Natural killer cell (primary cell): ENCODE results near the gene PLCE1. TPM values are rescaled to one million over a fixed set of nuclear protein-coding genes. Genes with fewer than 3 reads are reported as not detected.

Source experiments
- ATAC-seq, 3 donors: fragments of 150-1000 bp in 2 of 3; fragments of 200-7000 bp in 1 of 3; cut with Tn5 transposase; 1 replicate in 1 of 3; 2 replicates in 2 of 3; pipeline ENCODE4 v1.10.0; 2021; ENCODE audit warnings: mild to moderate bottlenecking in 2 of 3, moderate library complexity in 2 of 3
- DNase-seq, 2 donors: peaks; one replicate each; pipeline versions ENCODE4 v3.0.0 to v3.0.0-alpha.2; 2013 to 2021; ENCODE audit warnings: mixed read lengths in 1 of 2
- H3K27ac ChIP-seq: one replicate; pipeline ENCODE4 v1.5.1; 2013; ENCODE audit warnings: mild to moderate bottlenecking, low read length
- H3K27me3 ChIP-seq: one replicate; pipeline ENCODE4 v1.6.1; 2013; ENCODE audit warnings: low read length; ENCODE audit not compliant: control insufficient read depth, insufficient read depth
- H3K36me3 ChIP-seq: one replicate; pipeline ENCODE4 v1.6.1; 2013; ENCODE audit warnings: low read length; ENCODE audit not compliant: control insufficient read depth, insufficient read depth
- H3K4me1 ChIP-seq: one replicate; pipeline ENCODE4 v1.6.1; 2013; ENCODE audit warnings: low read length; ENCODE audit not compliant: control insufficient read depth, insufficient read depth
- H3K4me3 ChIP-seq: one replicate; pipeline ENCODE4 v1.5.1; 2013; ENCODE audit warnings: low read length
- H3K9me3 ChIP-seq: one replicate; pipeline ENCODE4 v1.6.1; 2013; ENCODE audit warnings: low read length; ENCODE audit not compliant: control insufficient read depth, insufficient read depth
- H3K27ac Mint-ChIP-seq, 2 donors: one replicate each; pipeline ENCODE4 v1.8.0; 2022; ENCODE audit warnings: mild to moderate bottlenecking in 2 of 2, mixed read lengths in 2 of 2, moderate library complexity in 1 of 2
- H3K27me3 Mint-ChIP-seq, 2 donors: one replicate each; pipeline ENCODE4 v1.8.0; 2022; ENCODE audit warnings: low read depth in 2 of 2, mixed read lengths in 2 of 2
- H3K36me3 Mint-ChIP-seq: one replicate; pipeline ENCODE4 v1.8.0; 2022; ENCODE audit warnings: mixed read lengths
- H3K4me1 Mint-ChIP-seq, 2 donors: one replicate each; pipeline ENCODE4 v1.8.0; 2022; ENCODE audit warnings: mixed read lengths in 2 of 2
- H3K4me3 Mint-ChIP-seq: one replicate; pipeline ENCODE4 v1.8.0; 2022; ENCODE audit warnings: mild to moderate bottlenecking, moderate library complexity, mixed read lengths
- H3K9me3 Mint-ChIP-seq, 2 donors: one replicate each; pipeline ENCODE4 v1.8.0; 2022; ENCODE audit warnings: mixed read lengths in 2 of 2
- WGBS: methylation state at CpG from one replicate; pipeline ENCODE4 v1.1.7; 2013; ENCODE audit warnings: missing lambda C conversion rate; ENCODE audit not compliant: insufficient coverage; 5-methylcytosine and 5-hydroxymethylcytosine counted together
- intact Hi-C: fragments of 100-400 bp; cut with micrococcal nuclease; formaldehyde crosslinking; loops from one replicate; pipeline ENCODE4 v1.14.2; 2022
- total RNA-seq, 4 donors: library from RNA; stranded (reverse); fragments of 120-200 nt in 1 of 4; gene quantifications; one replicate each; pipeline versions ENCODE4 v1.2.3 to v1.2.4, GENCODE V29; 2013 to 2022
- TF ChIP-seq, protein P1 (sequence below): fragments of 200-600 bp; IDR thresholded peaks from one replicate; pipeline ENCODE4 v1.8.0; 2022; ENCODE audit warnings: antibody characterized with exemption

The PLCE1 gene
- total RNA-seq, 3 donors from 2014 or later (not counting 1 experiment from before 2014, with no cell fraction given): not detected

GRCh38 chr10:94037286-94037685 is 43.6 kb downstream of the PLCE1 start:
- no peak overlapping the region for H3K4me3 Mint-ChIP-seq
- intact Hi-C loops: no loop called here
- H3K4me1 Mint-ChIP-seq: no peaks in the 10 kb centered on the region
- Histone ChIP-seq H3K9me3 (no peaks in the 10 kb centered on the region), H3K4me3 (no peak overlapping the region), H3K27ac (no peak overlapping the region), H3K4me1 (no peaks in the 10 kb centered on the region), H3K36me3 (no peaks in the 10 kb centered on the region), H3K27me3 (no peaks in the 10 kb centered on the region)
- peaks cover 0 to 5% of the 10 kb centered on the region in 2 donors for H3K27me3 Mint-ChIP-seq
- TF ChIP-seq, protein P1, sequence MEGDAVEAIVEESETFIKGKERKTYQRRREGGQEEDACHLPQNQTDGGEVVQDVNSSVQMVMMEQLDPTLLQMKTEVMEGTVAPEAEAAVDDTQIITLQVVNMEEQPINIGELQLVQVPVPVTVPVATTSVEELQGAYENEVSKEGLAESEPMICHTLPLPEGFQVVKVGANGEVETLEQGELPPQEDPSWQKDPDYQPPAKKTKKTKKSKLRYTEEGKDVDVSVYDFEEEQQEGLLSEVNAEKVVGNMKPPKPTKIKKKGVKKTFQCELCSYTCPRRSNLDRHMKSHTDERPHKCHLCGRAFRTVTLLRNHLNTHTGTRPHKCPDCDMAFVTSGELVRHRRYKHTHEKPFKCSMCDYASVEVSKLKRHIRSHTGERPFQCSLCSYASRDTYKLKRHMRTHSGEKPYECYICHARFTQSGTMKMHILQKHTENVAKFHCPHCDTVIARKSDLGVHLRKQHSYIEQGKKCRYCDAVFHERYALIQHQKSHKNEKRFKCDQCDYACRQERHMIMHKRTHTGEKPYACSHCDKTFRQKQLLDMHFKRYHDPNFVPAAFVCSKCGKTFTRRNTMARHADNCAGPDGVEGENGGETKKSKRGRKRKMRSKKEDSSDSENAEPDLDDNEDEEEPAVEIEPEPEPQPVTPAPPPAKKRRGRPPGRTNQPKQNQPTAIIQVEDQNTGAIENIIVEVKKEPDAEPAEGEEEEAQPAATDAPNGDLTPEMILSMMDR: no peak
- H3K36me3 Mint-ChIP-seq: no peaks in the 10 kb centered on the region
- no peak overlapping the region for H3K27ac Mint-ChIP-seq
- whole genome bisulfite sequencing: 78% methylated on average over 3 of the region's 3 CpGs
- peaks cover 0 to 5% of the 10 kb centered on the region in 2 donors for H3K9me3 Mint-ChIP-seq
- no peak for DNase-seq
- ATAC-seq: no peak

- Histone ChIP-seq H3K9me3 (no peaks in the 10 kb centered on the region), H3K27ac (no peak overlapping the region), H3K4me3 (no peak overlapping the region), H3K27me3 (no peaks in the 10 kb centered on the region), H3K4me1 (no peaks in the 10 kb centered on the region), H3K36me3 (no peaks in the 10 kb centered on the region)
- Mint-ChIP-seq H3K27ac (no peak overlapping the region), H3K27me3 (peaks cover 0 to 5% of the 10 kb centered on the region in 2 donors), H3K4me1 (no peaks in the 10 kb centered on the region), H3K4me3 (no peak overlapping the region), H3K36me3 (no peaks in the 10 kb centered on the region), H3K9me3 (peaks cover 0 to 5% of the 10 kb centered on the region in 2 donors)
- 55% methylated on average over 4 of the region's 4 CpGs for WGBS
- no peak for ATAC-seq
- no peak for DNase-seq
- intact Hi-C loops: no loop called here
- TF ChIP-seq, protein P1: no peak
Observed at GRCh38 chr10:94038024-94038423, 44.3 kb downstream of the PLCE1 start.

DNA sequence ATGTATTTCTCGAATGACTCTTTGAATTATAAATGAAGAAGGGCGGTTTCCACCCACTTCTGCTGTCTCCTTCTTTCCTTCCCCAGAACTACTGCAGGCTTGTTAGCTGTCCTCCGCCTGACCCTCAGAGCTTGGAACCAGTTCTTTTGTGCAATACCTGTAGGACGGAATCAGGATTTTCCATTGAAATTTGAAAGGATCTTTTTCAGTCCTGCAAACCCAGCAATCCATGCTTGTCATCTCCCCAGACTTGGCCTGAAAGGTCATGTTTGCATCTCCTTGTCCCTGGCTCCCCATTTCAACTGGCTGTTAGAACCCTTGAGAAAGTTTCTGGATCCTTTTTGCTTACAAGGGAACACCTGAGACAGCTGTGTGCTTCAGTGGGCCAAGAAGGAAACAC is 47.5 kb downstream of the PLCE1 start:
- Mint-ChIP-seq H3K4me1 (no peaks in the 10 kb centered on the region), H3K4me3 (no peak overlapping the region), H3K9me3 (no peaks in the 10 kb centered on the region), H3K27ac (no peak overlapping the region), H3K27me3 (no peaks in the 10 kb centered on the region), H3K36me3 (no peaks in the 10 kb centered on the region)
- DNase-seq (no peak), ATAC-seq (no peak)
- TF ChIP-seq, protein P1: no peak
- Histone ChIP-seq H3K27ac (no peak overlapping the region), H3K27me3 (no peaks in the 10 kb centered on the region), H3K9me3 (no peaks in the 10 kb centered on the region), H3K4me3 (no peak overlapping the region), H3K36me3 (no peaks in the 10 kb centered on the region), H3K4me1 (no peaks in the 10 kb centered on the region)
- intact Hi-C loops: no loop called here
- 95% methylated on average over 4 of the region's 4 CpGs for WGBS

- DNase-seq: no peak
- Histone ChIP-seq H3K27ac (no peak overlapping the region), H3K36me3 (no peaks in the 10 kb centered on the region), H3K9me3 (no peaks in the 10 kb centered on the region), H3K27me3 (no peaks in the 10 kb centered on the region), H3K4me1 (no peaks in the 10 kb centered on the region), H3K4me3 (no peak overlapping the region)
- H3K4me1 Mint-ChIP-seq: no peaks in the 10 kb centered on the region
- WGBS: 59% methylated on average over 3 of the region's 3 CpGs
- intact Hi-C loops: no loop called here
- no peak overlapping the region for H3K27ac Mint-ChIP-seq
- H3K9me3 Mint-ChIP-seq: no peaks in the 10 kb centered on the region
- H3K27me3 Mint-ChIP-seq: no peaks in the 10 kb centered on the region
- ATAC-seq: no peak
- no peaks in the 10 kb centered on the region for H3K36me3 Mint-ChIP-seq
- H3K4me3 Mint-ChIP-seq: no peak overlapping the region
- TF ChIP-seq, protein P1: no peak
Observed at GRCh38 chr10:94042001-94042833, 48.5 kb downstream of the PLCE1 start.
